Measurements from ENCODE around the gene CDK10.

The CDK10 gene

GRCh38 chr16:89738072-89738377 lies 51.5 kb downstream of the CDK10 start:
- DNase-seq = no peak

- DNase-seq = no peak
Observed at GRCh38 chr16:89738538-89739317, 52.2 kb downstream of the CDK10 start.

GRCh38 chr16:89739383-89739782 lies 52.9 kb downstream of the CDK10 start:
- no peak for DNase-seq

GRCh38 chr16:89741342-89742014 lies 55.0 kb downstream of the CDK10 start:
- DNase-seq = no peak

- no peak for DNase-seq
Observed at GRCh38 chr16:89742948-89743347, 56.5 kb downstream of the CDK10 start.

GRCh38 chr16:89744813-89745212 lies 58.3 kb downstream of the CDK10 start:
- no peak for DNase-seq

Data from GOT3 (cell line).